HPDE6-E6E7 (cell line): Measurements from ENCODE around the gene NFIB.

ENCODE experiments used
- DNase-seq: peaks from one replicate; pipeline ENCODE4 v3.0.0; 2011; ENCODE audit warnings: missing footprints; ENCODE audit errors: extremely low spot score

Gene NFIB

DNA sequence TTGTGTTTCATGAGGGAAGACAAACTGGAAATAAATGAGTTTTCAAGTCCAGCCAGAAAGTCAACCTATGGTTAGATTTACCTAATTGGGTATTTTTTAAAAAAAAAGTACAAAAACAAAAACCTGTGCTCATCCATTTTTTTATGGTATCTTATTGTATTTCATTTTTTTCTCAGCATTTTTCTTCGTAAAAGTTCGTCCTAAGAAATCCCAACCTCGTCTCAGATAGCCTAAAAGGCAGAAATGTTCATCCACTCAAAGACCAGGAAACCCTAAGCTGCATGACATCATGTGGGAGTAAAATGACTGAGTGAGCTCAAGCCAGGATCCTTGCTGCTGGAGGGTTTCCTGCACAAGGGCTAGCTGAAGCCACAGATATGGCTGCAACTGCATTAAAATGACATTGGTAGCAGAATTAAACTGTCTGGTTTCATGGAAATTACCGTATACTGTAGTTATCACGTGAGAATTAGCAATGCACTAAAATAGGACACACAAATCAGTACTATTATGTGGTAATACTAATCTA, 70.4 kb downstream of the NFIB start:
- DNase-seq, result no peak

DNA sequence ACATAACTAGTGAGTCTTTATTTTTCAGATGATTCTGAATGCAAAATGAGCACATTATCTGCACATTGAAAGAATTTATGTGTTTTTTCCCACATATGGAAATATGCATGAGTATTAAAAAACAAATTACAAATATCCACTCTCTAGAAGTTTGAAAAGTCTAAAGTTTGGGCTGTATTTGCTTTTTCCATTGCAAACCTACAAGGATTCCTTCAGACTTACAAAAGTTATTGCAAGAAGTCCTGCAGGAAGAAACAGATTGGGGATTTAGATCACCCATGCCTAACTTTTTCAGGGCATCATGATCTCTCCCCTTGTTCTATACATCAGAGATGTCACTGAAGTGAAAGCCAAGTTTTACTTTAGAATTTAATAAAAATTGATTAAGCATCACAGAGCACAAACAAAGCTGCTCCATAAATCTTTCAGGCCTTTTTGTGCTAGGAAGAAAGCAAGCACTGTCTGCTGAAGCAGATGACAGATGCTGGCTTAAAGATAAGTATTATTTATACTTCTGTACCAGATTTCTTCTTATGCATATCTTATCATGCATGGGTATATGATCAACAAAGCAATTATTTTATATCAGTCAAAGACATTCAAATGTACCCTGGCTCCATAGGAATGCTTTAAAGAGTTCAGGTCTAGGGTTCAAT, 71.7 kb downstream of the NFIB start:
- no peak for DNase-seq

DNA sequence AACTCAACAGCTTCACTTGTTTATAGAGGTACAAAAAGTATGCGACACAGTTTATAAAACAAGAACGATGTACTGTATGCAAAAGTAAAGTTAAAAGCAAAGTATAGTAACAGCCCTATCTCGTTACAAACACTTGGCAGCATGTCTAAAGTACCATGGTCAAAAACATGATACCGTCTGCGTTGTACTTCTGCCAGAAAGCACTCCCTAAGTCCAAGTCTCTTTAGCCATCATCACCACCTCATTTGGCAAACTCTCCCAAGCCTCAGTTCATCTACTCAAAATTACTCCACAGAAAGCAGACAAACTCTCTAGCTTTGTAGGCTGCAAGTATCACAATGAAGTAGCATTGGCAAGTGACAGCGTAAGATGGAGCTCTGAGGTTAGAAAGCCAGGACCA, 73.4 kb downstream of the NFIB start:
- DNase-seq, result no peak

DNA sequence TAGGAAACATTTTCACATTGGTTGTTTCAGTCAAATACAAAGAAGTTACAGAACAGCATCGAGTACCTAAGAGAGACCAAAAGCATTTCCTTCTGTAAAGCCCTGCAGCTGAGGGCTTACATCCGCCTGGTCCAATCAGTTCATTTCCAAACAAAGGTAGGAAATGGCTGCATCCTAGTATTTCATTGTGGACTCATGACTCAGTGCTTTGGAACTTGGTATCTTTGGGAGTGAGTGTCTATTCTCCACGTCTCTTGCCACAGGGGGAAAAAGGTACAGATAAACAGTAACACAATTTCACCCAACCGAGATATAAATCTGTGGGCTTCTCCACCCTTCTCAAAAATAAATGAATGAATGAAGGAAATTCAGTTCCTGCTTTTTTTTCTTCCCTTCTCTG, 75.4 kb downstream of the NFIB start:
- peak; percentile 36 for DNase-seq

DNA sequence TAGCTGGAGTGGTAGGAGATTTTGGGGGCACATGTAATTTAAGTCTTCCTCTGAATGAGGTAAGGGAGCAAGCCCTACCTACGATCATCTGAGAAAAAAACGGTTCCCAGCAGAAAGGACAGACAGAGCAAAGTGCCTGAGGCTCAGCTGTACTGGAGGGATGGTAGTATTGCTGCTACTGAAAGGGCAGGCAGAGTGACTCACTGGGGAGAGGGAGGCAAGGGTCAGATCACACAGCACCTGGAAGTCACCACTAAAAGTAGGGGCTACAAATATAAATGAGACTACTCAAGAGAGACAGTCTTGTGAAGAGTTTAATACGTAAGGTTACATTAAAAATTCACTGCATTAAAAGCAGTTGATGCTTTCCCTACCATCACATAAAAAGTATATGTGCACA, 75.9 kb downstream of the NFIB start:
- peak; percentile 49 for DNase-seq

DNA sequence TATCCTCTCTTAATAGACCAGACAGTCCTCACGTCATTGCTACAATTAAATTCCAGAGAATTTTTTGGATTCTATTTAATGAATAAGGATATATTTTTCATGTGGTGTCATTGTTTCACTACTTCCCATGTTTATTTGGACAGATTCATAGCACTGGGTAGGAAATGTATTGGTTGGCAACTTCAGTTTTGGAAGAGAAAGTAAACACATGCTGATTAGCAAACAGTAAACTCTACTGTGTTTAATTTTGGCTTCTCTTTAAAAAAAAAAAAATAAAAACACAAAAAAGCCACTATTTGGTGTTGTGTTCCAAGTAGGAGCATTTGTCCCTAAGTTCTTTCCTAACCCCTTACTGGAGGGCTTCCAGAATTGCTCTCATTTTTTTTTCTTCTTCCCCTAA, 77.3 kb downstream of the NFIB start:
- DNase-seq, result no peak

DNA sequence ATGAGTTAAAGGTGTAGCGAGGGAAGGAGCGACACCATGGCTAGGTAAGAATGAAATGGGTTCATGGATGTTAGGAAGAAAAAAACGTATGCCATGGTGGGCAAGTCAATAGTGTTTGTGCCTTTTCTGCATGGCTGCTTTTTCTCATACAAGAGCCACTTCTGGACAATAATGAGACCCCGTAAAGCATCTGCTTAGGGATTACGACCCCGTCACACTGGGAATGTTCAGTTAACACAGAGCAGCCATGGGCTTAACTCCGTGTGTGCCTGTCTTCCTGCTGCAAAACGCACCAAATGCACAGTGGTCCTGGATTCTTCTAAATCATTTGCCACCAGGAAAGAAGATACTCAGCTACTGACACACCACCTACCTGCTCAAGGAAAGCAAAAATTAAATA, 81.8 kb downstream of the NFIB start:
- no peak for DNase-seq

DNA sequence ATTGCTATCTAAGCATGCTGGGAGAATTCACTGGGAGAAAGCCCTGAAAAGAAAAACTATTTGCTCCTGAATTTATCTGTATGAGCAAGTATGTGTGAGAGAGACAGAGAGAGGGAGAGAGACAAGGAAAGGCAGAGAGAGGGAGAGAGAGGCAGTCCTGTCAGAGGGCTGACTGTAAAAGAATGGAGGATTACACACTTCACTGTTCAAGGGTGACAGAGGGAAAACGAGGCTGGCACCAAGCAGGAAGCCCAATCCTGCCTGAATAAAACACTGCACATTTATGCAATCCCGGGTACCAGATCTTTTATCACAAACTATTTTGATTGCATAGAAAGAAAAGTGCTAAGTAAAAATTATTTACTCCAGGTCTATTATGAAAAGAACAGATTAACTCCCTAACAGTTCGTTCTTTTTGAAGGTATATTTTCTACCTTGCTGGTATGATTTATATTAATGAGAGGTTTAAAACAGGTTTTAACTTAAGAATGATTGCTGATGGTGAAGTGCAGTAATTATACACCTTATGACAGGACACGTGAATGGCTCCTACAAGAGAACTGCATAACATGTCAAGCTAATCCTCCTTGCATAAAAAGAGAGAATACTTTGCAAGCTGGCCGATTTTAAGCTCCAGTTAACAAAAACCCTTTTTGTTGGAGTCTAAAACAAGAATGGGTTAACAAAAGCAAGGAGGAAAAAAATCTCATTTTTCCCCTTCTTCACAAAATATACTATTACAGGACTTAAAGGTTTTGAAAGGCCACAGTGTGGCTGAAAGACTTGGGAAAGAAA, 82.5 kb downstream of the NFIB start:
- DNase-seq, result no peak

DNA sequence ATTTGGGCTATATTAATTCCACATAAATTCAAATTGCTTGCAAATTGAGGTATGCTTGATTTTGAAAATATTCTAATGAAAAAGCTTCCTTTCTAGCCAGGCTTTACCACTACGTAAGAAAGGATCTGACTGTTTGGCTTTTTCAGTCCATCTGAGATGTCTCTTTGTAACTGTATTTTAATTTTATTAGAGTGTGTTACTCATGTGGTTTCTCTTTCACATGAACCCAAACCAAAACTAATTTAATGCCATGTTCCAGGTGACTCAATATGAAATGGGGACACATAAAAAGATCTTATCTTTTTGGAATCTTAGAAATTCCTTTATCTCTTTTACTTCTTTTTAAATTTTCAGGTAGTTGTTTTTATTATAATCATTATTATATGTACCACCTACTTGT, 85.3 kb downstream of the NFIB start:
- DNase-seq, result no peak

DNA sequence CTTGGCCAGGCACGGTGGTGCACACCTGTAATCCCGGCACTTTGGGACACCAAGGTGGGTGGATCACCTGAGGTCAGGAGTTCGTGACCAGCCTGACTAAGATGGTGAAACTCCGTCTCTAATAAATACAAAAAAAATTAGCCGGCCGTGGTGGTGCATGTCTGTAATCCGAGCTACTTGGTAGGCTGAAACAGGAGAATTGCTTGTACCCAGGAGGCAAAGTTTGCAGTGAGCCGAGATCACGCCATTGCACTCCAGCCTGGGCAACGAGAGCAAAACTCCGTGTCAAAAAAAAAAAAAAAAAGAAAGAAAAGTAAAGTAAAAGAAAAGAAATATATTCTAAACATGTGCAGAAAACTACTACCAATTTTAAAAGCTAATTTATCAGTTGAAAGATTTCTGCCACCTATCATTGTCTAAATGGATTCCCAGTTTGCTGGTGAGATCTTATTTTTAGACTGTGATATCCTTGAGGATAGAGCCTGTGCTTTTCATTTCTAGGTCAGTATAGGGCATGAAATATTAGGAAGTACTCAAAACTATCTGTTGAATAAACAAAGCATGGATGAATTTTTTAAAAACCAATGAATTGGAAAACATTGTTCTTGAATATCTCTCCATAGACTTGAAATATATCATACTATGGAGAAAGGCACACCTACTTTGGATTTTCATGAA, 86.9 kb downstream of the NFIB start:
- no peak for DNase-seq

DNA sequence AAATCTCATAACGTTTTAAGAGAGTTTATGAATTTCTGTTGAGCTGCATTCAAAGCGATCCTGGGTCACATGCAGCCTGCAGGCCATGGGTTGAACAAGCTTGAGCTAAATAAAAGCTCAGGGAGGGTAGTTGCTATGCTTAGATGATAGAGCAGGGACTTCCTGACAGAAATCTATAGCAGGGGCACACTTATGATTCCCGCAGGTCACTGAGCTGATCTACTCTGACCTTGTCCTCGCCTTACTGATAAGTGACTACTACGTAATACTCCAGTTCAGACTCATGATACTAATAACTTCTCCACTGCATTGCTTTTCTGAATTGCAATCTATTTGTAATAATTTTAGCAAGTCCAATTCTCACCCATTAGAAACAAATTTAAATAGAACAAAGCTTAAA, 90.9 kb downstream of the NFIB start:
- DNase-seq, result no peak

DNA sequence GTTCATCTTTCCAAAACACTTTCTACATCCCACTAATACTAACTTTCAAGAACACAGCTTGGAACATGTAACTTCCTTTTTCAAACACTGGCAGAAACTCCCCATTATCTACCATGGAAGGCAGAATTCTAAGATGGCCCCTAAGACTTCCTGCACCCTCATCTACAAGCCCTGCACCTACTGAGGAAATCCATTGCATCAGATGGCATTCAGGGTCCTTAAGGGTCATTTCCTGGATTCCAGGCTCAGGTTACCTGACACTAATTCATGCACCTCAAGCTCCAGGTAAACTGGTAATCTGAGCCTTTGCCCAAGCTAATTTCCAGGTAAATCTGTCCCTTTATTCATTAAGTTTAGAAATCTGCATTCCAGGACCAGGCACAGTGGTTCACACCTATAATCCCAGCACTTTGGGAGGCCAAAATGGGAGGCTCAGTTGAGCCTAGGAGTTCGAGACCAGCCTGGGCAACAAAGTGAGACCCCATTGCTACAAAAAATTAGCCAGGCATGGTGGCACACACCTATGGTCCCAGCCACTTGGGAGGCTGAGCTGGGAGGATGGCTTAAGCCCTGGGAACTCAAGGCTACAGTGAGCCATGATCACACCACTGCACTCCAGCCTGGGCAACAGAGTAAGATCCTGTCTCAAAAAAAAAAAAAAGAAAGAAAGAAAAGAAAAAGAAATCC, 91.6 kb downstream of the NFIB start:
- DNase-seq, result no peak

DNA sequence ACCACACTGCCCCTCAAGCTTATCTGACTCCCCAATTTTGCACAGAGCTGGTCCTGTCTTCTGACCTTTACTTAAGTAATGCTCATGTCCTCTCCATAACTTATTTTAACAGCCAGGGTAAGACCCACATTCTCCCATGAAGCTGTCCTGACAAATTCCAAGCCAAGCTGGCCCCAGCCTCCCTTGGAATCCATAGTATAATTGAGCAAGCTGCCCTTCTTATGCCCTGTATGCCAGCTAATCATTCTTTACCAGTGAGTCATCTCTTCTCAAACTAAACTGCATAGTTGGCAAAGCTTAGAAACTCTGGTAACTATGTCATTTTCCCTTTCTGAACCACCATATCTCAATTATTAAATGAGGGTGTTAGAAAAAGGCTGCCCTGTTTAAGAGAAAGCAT, 92.4 kb downstream of the NFIB start:
- peak; percentile 38 for DNase-seq

DNA sequence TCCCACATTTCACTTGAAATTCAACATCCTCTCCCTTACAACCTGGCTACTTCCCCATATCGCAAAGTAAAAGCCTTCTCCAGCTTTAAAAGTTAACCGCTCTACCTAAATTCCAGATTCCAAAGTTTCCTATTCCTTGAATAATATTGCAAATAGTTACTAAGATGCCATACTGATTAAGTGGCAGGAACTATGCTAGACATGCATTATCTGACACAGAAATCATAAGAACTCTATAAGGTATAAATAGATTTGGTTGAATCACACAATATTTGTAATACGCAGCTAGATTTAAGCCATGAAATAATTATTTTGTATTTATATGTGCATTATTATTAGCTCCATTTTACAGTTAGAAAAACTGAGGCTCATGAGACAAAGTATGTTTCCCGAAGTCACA, 92.8 kb downstream of the NFIB start:
- DNase-seq, result no peak

DNA sequence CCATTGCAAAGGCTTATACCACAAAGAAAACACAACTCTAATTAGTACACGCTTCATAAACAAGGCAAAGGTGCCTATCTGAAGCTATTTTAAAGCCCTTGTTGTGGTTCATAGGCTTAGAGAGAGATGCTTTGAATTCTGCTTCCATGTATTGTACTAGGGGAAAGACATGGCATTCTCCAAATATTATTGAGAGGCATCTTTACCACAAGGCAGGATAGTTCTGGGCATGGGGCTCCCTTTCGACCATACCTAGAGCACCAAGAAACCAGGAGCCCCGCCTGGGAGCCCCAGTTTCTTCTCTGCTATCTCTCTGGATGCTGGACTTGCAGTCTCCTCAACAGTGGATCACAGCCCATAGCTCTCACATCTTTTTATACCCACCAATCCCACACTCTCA, 93.7 kb downstream of the NFIB start:
- DNase-seq, result no peak

DNA sequence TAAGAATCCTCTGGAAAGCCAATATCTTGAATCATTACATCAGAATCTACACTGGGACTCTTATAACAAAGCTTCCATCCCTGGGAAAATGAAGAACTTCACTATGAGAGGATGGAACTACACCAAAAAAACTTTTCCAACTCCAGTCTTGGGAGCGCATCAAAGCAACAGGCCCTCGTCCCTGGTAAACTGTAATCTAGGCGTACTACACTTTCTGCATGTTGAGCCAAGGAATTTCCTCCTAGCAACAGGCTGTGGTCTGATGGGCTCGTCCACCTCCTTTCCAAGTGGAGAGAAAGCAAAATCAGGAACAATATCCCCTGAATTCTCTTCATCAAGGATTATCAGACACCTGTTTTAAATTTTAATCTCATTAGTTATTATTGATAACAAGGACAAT, 94.1 kb downstream of the NFIB start:
- DNase-seq, result no peak

DNA sequence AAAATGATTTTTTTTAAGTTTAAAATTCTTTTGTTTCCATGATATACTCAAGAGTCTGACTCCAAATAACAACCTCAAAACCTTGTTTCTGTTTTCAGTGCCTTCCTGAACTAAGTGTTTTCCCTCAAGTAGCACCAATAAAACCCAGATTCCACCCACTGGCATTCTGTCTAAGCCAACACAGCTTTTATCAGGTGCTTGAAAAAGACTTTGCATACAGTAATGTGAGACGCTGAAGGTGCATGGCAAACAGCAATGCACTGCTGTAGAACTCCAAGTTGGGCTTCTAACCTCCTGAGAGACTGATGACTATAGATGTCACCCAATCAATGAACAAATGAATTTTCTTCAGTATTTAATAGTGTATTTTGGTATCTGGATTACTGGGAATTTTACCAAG, 95.7 kb downstream of the NFIB start:
- DNase-seq, result no peak

DNA sequence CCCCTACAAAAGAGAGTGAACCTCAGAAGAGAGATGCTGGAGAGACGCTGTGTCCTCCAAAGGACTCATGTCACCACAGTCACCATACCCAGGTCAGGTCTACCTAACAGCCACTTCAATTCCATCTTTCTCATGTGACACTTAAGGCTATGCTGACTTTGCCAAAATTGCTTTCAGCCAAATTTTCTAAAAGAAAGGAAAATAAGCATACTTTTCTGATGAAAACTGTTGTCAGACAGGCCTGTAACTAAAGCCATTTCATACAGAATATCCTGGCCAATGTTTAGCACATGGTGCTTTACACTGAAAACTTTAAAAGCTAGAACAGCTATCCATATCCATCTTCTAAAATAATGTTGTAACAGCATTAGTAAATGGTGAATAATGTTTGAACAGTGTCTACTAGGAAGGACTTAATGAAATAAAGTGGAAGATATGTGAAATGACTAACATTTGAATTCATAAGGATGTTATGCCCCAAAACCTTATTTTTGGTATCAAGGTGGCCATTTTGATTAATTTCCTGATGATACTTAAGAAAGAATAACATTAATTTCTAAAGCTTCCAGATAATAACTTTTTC, 97.2 kb downstream of the NFIB start:
- no peak for DNase-seq

DNA sequence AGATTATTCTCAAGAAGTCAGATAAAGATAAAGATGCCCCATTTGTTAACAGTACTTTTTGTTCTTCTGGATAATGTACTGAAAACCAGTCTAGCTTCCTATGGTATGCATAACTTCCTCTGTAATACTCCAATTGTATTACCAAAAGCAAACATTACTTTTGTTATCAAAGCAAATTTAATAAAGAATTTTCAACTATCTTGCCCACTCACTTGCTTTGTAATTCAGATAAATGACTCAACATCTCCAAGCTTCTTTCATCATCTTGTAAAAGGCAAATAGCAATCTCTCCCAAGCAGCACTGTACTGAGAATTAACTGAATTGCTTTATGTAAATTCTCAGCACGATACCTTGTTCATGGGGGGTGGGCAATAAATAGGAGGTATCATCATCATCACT, 98.3 kb downstream of the NFIB start:
- no peak for DNase-seq

DNA sequence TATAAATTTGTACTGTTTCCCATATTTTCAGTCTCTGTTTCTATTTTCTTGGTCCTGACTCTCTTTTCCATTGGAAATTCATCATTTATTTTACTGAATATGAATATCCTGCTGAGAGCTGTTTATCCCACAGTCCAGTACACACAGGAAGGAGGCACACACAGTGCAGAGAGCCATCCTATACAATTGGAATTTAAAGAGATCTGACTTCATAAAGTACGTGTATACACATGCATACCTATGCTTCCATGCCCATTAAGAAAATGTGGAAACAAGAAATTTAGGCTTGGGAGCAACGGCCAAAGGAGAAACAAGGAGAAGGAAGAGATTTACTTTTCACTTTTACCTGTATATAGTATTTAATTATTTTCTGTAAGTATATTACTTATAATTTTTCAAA, 99.2 kb downstream of the NFIB start:
- no peak for DNase-seq

DNA sequence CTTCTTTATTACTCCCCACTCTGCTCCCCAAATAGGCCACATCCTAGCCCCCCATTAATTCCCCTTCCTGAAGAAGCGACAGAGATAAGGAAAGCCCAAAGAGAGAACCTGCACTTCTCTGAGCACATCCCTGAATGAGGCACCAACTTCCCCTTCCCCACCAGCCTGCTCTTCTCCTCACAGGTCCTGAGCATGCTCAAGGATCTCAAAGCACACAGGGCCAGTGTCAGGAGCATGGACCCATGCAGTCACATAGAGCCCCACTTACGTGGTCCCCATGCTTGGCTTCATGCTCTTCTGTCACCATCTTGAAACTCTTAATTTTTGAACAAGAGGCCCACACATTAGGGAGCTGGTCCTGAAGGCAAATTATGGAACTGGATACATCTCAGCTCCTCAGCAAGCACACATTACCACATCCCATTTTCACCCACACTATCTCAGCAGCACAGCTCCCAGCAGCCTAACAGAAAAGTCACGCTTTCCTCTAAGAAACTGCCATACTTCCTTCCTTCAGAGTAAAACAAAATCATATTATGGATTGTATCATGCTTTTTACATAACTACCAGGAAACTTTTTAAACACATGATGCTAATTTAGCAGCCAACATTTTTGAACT, 99.8 kb downstream of the NFIB start:
- no peak for DNase-seq
